T-helper 22 cell (primary cell): ENCODE results near the gene TLX1.

Source experiments
- DNase-seq: peaks from one replicate; pipeline ENCODE4 v3.0.0-alpha.2; 2020; ENCODE audit warnings: low read depth

The TLX1 gene

DNA sequence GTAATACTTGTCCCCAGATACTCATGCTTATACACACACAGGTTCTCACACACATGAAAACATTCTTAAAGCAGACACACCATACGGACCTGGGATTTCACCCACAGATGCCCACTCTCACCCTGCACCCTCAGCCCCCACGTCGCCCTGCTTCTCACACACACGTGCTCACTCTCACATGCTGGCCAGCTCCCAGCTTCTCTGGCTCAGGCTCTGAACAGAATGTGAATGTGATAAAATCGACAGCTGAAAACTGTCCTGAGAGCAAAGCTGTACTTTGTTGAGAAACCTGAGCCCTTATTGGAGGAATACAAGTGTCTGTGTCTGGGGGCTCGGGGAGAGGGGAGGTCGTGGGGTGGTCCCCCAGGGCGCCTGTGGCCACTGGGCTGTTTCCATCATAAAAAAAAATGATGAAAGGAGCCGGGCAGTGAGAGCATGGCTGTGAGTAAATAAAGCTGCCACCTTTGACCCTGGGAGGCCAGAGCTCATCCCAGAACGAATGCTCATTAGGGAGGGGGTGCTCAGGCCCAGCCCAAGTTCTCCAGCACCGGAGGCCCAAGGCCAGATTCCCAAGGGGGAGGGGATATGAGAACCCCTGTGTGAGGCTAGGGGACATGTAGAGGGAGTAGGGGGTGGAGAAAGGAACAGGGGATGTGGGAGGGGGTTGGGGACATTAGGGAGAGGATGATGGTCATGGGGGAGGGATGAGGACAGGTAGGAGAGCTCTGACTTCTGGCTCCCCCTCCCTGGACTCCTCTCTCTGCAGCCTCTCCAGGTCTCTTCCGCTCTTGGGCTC, 18.1 kb upstream of the TLX1 start:
- no peak for DNase-seq

DNA sequence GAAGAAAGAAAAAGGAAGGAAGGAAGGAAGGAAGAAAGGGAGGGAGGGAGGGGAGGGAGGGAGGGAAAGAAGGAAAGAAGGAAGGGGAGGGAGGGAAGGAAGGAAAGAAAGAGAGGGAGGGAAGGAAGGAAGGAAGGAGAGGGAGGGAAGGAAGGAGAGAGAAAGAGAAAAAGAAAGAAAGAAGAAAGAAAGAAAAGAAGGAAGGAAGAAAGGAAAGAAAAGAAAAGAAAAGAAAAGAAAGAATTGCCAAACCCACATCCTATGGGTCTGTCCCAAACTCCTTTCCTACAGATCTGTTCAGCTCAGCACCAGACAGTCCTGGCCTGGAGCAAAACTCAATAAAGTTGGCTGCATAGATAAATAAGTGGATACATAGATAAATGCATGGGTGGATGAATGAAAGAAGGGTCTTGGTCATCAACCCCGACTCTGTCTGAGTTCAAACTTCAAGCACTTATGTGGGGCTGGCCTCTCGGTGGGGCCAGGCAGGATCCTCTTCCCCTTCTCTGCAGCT, 17.2 kb upstream of the TLX1 start:
- no peak for DNase-seq

DNA sequence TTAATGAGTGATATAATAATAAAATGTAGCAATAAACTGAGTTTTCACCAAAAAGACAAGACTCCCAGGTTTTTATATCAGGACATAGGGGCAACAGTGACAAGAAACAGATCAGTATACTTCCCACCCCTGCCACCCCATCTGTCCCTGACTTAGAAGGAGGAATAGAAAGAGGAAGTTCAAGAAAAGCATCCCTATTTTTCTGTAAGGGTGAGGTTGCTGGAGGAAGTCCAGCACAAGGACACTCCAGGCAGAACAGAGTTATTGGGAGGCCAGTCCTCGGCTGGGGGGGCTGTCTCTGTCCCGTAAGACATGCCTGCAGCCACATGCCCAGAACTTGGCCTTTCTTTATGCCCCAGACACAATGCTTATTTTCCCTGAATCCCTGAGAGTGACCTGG, 16.5 kb upstream of the TLX1 start:
- DNase-seq: no peak

DNA sequence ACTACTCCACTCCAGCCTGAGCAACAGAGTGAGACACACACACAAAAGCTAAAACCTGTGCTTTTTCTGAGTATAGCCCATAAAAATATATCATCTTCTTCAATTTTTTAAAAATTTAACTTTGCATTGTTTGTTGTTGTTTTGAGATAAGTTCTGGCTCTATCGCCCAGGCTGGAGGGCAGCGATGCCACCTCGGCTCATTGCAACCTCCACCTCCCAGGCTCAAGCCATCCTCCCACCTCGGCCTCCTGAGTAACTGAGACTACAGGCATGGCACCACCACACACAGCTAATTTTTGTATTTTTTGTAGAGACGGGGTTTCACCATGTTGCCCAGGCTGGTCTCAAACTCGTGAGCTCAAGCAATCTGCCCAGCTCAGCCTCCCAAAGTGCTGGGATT, 14.3 kb upstream of the TLX1 start:
- no peak for DNase-seq

DNA sequence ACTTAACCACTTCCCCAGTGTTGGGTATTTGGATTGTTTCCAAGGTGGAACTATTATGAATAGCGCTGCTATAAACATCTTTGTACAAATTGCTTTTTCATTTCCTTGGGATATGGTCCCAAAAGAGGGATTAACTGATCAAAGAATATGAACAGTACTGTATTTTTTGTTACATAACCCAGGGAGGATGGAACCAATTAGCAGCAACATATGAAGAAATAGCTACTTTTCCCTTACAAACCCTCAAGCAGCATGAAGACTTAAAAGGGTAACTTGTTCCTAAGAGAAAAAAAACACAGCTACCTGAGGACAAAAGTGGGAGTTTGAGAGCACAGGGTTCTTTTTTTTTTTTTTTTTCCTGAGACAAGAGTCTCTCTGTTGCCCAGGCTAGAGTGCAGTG, 13.1 kb upstream of the TLX1 start:
- no peak for DNase-seq

DNA sequence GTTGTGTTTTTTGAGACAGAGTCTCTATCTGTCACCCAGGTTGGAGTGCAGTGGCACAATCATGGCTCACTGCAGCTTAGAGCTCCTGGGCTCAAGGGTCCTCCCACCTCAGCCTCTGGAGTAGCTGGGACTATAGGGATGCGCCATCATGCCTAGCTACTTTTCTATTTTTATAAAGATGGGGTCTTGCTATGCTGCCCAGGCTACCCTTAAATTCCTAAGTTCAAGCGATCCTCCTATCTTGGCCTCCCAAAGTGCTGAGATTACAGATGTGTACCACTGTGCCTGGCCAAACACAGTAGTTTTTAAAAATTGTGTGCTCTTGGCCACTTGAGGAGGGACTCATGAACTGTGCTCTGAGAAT, 10.6 kb upstream of the TLX1 start:
- no peak for DNase-seq

DNA sequence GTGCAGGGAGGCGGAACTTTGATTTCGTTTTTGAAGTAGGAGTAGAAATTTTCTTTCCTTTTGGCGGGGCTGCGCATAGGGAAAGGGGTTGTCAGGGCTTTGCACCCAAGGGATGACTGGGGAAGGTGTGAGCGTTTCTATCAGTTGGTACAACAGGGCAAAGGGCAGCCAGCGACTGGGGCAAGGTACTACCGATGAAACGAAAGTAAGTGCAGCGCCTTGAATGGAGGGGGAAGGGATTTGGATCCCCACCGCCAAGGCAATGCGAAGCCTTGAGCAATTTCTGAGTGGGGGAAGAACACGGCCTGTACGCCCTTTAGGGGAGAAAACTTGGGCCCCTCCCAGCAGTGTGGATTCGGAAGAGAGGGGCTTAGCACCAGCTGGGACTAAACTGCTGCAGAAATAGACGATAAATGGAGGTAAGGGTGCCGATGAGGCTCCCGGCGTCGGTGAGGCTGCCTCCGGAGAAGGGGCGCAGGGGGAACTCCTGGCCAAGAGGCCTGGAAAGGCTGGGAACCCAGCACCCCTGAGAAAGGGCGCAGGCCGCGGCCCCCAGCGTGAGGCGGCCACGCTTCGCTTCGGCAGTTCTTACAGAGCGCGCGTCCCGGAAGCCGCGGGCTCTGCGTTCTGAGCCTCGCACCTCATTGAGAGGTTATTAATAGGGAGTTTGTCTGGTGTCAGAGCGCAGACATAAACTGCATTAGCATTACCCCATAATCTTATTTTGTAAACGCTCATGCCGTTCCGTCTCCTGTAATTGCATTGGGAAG, 10.0 kb upstream of the TLX1 start:
- DNase-seq: no peak

DNA sequence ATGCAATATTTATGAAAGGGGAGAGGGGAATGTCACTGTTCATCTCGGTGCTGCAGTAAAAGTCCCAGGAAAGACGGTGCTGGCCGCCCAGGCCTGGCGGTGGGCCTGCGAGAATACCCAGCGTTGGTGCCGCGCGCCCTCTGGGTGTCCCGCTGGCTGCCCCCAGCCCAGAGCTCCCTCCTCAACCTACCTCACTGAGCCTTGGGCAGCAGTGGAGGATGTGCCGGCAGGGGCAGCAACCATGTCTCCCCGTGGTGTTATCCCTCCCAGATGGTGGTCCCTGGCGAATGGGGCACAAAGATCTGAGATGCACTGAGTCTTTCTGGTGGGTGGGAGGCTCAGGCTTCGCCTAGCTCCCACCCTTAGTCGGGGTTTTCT, 9.5 kb upstream of the TLX1 start:
- DNase-seq: no peak

DNA sequence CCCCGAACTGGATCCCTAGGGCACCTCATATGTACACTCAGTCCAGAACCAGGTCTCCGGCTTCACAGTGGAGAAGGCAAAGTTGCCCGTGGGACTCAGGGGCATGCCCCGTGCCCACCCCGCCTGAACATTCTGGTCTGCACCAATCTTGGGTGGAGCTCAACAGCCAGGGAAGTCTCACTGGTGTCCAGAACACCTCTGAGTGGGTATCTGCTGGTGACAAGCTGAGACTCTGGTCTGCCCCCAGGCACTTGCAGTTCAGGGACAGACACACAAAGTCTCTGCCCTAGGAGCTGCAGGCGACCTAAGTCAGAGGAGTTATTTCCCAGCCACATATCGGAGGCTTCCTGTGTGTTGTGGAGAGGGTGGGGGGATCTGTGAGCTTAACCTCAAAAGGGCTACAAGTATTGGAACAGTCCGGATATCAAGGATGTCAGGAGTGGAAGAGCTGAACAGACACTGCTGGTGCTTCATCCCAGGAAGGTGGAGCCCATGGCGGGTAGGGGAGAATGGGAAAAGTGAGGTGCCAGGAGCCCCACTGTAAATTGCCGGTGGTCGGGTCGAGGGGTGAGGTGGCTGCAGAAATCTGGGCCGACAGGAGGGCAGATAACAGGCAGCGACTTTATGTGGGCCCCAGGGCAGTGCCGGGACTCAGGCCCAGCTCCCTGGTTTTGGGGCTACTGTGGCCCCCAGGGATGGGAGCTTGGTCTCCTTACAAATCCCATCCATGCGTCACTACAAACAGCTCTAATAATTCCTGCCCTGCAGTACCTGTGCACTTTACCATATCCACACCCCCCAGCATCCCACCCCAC, 8.6 kb upstream of the TLX1 start:
- no peak for DNase-seq

DNA sequence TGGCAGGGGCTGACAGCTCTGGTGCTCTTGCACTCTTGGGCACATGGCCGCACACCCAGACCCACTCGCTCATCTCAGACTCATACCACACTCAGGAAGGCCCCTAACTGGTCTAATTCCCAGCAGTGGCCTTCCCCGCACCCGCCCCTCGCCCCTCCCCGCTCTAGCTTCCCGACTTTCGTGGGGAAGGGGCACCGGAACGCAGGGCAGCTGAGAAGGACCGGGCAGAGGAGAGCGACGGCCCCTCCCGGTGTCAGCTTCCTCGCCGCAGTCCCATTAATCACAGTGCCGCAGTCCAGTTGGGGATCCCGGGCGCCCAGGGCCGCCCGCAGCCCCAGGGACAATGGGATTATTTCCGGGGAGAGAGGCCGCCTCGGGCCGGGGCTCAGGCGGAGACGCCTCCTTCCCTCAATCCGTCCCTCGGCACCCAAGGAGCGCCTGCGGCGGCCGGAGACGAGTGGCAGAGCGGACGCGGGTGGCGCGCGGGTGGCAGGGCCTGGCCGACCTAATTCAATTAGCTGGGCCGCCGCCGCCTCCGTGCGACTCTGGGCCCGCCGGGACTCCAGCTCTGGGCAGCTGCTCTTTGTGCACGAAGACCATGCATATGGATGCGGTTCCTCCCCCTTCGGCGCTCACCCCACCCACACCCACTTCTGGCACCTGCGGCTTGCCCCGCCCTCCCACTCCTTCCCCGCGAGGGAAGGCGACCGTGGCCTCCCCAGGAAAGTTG, 7.8 kb upstream of the TLX1 start:
- no peak for DNase-seq

DNA sequence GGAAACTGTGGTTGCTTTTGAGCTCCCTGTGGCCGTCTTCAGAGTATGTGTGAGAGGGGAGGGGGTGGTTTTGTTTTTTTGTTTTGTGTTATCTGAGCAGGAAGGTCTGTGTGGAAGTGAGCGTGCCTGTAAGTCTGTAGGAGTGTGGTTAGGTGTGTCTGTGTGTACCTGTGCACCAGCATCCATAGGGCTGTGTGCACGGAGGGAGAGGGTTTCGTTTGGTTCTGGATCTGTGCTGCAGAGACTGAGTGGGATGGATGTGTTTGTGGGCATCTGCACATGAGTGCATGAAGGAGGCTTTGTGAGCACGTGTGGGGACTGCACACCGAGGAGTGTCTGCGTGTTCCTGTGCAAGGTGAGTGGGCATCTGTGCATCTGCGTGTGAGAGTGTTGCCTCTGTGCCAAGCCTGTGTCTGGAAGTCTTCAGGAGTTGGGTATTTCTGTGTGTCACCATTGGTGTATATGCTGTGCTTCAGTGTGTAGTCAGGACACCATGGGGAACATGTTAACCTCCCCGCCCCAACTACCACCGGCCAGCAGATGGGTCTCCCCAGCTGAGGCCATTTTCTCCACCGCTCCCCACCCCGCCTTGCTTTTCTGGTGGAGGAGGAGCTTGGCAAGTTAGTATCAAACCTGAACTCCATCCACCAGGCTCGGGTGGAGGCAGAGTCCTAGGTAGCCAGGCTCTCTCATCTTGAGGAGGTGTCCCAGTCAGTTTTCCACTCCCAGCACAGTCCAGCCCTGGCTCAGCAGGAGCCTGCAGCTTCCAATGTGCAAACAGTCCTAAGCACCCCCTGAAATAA, 7.1 kb upstream of the TLX1 start:
- no peak for DNase-seq

DNA sequence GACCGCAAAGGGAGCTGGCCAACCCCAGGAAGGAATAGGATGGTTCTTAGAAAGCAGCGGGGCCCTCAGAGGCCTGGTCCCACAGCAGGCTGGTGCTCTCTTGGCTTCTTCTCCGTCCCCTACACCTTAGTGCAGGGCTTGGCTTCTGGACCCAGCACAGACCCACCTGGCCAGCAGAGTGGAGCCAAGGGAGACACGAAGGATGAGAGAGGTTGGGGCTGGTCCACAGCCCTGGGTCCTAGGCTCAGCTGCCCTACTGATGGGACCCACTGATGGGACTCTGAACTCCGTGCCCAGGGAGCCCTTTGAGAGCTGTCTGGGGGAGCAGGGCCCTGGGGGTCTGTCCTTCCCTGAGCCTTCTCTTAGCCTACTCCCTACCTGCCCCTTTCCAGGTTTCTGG, 6.2 kb upstream of the TLX1 start:
- DNase-seq: no peak

DNA sequence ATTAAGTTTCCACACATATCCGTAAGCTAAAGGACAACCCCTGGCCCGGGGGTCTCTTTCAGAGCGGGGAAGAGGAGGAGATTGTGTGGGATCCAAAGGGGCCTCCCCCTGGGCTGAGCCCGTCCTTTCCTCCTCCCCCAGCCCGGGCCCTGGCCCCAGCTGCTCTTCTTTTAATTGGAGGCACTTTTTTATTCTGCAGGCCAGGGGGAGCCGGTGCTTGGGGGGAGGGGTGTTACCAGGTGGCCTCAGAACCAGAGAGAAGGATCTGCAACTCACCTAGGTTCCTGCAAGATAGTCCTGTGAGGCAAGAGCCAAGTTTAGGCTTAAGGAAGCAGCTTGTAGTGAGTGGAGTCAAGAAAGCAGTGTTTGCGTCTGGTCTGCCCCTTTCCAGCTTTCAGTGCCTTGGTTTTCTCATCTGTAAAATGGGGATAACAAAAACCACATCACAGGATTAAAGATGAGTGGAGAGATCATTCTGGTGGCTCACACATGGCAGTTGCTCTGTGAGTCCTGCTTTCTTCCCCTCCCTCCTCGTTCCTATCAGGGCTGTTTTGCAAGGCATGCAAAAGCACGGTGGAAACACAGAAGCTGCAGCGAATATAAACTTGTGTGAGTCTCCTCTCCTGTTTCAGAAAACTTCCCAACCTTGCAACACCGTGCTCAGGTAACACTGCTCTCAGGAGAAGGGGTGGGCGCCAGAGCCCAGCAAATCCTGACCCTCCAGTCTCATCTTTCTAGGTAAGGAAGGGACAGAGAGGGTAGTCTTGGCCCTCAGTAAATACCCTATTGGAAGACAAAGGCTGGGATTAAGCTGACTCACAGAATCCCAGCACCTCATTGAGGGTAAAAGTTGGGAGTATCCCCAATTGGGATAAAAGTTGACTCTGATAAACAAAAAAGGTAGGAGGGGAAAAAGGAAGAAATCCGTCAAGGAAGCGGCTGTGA, 4.1 kb upstream of the TLX1 start:
- no peak for DNase-seq

DNA sequence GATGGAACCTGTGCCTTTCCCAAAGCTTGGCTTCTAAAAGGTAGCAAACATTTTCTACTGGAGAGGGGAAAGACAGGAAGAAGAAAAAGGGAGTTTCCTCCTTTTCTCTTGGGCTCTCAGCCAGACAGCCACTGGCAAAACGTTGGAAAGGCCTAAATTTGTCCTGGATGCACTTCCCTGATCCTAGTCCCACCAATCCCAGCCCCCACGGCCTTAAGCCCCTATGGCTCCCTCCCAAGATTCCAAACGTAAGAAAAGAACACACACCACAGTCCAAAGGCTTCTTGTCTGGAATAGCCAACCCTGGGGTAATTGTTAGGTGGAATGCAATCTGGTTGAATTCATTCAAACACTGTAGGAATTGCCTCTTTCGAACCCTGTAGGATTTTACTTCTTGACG, 959 bp upstream of the TLX1 start:
- DNase-seq: no peak

DNA sequence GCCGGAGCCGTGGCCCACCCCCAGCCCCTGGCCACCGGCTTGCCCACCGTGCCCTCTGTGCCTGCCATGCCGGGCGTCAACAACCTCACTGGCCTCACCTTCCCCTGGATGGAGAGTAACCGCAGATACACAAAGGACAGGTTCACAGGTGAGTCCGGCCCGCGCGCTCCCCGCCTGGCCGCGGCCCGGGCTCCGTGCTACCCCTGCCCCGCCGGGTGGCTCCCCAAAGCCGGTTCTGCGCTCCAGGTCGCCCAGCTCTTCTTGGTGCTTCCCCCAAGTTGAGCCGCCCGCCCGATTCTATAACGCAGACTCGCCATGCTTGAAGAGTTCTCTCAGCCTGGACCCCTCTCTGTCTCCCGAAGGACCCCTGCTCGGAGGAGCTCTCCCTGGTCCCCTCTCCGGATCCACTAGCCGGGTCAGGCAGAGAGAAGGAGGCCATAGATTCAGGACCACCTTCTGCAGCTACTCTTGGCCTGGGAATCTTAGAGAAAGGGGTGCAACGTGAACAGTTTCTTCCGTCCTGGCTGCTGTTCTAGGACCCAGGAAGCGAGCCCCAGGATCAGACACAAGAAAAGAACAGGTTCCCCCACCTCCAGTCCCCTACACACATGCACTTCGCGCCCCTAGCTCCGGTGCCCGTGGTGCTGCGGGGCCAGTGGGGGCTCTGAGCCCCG, 999 bp downstream of the TLX1 start:
- no peak for DNase-seq

DNA sequence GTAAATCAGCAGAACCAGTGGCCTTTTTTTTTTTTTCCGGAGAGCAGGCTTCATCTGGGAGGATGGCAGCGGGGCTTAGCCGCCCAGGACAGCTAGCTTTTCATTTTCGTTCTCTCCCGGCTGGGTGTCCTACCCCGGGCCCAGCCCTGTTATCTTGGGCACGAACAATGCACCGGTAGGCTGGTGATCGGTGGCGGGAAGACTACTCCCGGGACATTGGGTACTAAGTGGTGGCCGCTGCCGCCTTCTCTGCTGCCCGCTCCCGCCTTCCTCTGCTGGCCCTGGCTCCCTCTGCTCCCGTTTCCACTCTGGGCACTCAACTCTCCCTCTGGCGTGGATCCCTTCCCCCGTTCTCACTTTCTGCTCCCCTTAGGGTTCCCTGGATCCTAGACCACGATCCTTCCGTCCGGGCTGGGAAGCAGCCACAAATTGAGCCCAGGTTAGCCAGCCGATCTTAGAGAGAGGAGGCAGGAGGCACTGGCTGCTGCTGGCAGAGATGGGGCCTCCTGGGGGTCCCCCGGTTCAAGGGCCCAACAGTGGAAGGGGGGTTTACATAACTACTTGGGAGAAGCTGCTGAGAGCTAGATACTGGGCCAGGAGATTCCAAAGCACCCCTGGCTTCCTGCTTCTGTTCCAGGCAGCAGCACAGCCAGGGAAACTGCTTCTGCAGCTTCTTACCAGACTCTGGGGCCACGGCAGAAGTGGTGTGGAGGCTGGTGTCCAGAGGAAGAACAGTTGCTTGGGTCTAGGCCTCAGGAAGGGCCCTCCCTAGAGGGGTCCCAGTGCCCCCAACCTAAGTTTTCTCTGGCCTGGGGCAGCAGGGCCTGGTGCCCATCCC, 1.8 kb downstream of the TLX1 start:
- no peak for DNase-seq

DNA sequence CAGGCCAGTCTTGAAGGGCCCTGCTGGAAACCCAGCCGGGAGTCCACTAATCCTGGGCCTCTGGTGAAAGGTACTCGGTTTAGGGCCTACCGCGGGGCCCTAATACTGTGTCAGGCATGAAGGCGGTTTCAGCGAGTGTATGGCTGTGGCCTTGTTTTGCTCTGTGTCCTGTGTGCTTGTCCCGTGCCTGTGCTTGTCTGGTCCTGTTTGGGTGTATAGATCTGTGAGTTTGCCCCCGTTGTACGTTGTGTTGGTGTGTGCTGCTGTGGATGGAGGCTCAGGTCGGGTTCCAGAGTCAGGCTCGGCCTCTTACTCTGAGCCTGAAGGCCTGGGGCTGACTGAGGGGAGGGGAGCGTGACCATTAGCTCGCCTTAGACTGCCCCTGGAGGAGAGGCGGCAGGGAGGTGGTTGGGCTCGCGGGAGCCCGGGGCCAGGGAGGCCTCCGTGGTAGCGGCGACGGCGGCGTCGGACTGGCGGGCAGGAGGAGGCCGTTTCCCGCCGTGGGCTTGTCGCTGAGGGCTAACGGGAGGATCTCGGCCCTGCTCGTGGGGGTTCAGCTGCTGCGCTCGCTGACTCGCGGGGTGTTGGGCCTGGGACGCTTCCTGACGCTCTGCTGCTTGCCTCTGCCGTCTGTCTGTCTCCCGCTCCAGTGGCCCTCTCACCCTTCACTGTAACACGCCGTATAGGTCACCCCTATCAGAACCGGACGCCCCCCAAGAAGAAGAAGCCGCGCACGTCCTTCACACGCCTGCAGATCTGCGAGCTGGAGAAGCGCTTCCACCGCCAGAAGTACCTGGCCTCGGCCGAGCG, 2.6 kb downstream of the TLX1 start:
- DNase-seq: no peak
